DMS153 treated with DMSO at 0.1 percent for 48 hours (cell line): Measurements from ENCODE around the gene UMOD.

ENCODE experiments used
- DNase-seq: peaks from one replicate; lab custom pipeline; 2025; ENCODE audit not compliant: unreplicated experiment; lab: John Stamatoyannopoulos, UW

UMOD gene

DNA sequence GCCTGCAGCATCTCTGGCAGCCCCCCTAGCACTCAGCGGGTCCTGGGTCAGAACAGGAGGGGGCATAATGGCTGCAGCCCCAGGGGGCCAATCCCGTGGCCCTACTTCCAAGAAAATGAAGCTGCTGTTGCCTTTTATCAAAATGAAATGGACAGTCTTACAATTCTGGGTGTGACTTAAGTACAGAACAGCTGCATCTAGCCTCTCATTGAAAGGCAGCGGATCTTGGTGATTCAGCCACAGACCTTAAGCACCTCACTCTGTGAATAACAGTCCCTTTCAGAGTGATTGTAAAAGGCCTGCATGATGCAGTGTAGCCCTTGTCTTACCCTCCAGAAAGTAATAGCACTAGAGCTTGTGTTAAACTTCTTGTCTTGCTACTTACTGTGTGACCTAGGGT lies 11.5 kb upstream of the UMOD start:
- no peak for DNase-seq

- no peak for DNase-seq
Measured at GRCh38 chr16:20363191-20363590, 10.7 kb upstream of the UMOD start.

DNA sequence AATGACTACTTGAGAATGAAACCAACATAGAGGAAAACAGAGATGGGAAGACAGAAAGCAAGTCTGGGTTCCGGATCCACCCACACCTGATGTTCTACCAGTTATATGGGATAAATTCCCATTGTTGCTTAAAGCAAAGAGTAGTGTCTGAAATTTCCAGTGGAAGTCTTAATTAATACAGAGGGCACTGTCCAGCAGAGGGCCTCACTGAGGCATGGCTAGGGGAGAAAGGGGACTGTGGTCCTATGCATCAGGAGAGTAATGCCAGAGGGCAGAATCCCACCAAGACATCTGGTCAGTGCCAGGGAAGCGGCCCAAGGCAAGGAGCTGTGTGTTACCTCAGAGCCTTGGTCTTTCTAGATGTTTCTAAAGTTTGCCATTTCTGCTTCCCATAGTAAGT lies 7.5 kb upstream of the UMOD start:
- no peak for DNase-seq

- no peak for DNase-seq
Measured at GRCh38 chr16:20355114-20355782, 2.7 kb upstream of the UMOD start.

- no peak for DNase-seq
Measured at GRCh38 chr16:20353379-20353778, 864 bp upstream of the UMOD start.

GRCh38 chr16:20349615-20350014 lies 2.9 kb downstream of the UMOD start:
- DNase-seq = no peak

DNA sequence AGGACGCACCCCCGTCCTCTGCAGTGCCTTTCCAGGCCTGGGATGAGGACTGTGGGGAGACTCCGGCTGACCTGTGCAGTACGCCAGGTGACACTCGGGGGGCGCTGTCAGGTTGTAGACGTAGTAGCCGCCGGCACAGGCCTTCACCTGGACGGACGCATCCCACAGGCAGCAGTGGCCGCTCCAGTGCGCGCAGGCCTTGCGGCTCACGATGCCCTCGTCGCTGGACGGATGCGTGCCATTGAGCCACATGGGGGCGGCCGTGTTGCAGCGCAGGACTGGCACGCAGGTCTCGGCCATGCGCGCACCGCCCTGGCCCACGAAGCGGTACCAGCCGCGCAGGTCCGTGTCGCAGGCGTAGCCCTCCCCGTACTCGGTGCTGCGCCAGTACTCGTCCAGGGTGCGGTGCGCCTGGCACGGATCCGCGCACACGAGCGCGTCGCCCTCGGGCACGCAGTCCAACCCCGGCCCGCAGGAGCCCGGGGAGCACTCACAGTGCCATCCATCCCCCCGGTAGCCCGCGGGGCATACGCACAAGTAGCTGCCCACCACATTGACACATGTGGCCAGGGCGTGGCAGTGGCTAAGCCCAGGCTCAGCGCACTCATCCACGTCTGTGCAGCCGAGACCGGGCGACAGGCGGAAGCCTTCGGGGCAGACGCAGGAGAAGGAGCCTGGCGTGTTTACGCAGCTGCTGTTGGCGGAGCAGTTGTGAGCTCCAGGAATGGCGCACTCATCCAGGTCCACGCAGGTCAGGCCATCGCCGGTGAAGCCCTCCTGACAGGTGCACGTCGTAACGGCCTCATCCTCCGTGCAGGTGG lies 3.9 kb downstream of the UMOD start:
- DNase-seq = peak; percentile 37

DNA sequence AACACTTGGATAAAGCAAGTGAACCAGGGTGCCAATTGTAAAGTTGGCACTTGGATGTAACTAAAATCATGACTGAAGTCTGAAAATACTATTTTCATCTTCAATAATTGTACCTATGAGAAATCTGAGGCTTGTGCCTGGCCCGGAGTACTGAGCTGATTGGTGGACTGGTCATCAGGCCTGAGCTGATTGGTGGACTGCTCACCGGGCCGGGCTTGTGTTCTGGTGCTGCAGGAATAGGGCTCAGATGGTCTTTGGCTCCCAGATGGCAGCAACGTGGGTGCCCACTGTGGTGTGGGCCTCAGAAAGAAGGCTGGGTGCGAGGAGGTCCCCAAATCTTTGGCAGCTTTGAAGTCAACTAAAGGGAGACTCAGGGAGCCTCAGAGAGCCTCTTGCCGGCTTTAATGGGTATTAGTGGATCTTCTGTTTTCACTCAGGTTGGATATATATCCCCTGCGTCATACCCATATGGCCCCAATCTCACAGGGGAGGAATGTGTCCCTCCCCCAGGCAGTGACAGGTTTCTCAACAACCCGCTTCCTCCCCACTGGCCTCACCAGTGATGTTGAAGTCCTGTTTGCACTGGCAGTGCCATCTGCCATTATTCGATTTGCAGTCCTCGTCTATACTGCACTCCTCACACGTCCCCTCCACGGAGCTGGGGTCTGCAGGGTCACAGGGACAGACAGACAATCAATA lies 4.7 kb downstream of the UMOD start:
- no peak for DNase-seq

GRCh38 chr16:20344611-20345010 lies 7.9 kb downstream of the UMOD start:
- no peak for DNase-seq

GRCh38 chr16:20339744-20340143 lies 12.8 kb downstream of the UMOD start:
- DNase-seq = no peak

GRCh38 chr16:20336955-20337354 lies 15.6 kb downstream of the UMOD start:
- no peak for DNase-seq

- DNase-seq = no peak
Measured at GRCh38 chr16:20334396-20334795, 18.1 kb downstream of the UMOD start.

GRCh38 chr16:20333120-20333519 lies 19.4 kb downstream of the UMOD start:
- no peak for DNase-seq

DNA sequence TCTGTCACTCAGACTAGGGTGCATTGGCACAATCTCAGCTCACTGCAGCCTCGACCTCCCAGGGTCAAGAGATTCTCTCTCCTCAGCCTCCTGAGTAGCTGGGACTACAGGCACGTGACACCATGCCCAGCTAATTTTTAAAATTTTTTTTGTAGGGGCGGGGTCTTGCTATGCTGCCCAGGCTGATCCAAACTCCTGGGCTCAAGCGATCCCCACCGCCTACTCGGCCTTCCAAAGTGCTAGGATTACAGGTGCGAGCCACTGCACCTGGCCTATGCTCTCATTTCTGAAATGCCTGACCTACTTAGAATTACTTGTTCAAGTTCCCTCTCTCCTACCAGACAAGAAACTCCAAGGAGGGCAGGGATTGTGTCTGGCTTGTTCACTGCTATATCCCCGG lies 20.1 kb downstream of the UMOD start:
- DNase-seq = no peak

DNA sequence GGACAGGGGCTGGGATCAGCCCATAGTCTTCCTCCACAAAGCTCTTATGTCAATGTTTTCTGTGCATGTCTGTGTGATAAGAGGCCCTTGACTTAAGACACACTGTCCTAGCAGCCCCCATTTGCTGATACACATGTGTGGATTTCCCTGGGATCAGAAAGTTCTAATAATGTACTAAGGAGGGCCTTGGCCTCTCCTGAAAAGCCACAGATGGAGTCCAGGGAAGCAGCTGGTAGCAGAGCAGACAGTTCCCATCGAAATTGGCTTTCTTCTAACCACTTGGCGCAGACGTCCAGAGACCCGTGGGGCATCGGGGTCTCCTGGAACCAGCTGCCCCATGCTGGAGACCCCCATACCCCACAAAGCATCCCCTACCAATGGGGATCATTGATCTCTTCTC lies 20.9 kb downstream of the UMOD start:
- no peak for DNase-seq

DNA sequence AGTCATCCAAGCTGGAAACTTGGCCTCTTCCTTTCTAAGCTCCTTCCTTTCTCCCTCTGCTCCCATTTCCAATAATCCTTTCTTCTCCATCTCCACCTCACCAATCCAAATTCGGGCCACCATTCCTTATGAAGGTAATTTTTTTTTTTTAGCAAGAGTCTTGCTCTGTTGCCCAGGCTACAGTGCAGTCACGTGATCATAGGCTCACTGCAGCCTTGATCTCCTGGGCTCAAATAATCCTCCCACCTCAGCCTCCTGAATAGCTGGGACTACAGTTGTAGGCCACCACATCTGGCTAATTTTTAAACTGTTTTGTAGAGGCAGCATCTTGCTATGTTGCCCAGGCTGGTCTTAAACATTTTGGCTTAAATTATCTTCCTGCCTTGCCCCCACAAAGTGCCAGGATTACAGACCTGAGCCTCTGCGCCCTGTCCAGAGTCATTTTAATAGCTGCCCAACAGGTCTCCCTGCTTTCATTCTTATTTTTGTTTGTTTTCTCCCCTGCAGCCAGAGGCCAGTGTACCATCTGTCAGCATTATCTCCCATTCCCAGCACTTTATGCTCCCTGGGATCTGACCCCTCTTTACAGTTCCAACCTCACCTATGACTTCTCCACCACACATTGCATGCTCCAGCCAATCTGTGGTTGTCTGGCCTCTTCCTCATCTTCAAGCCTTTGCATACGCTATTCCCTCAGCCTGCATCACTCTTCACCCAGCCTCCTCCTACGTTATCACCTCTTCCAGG lies 22.9 kb downstream of the UMOD start:
- DNase-seq = no peak

DNA sequence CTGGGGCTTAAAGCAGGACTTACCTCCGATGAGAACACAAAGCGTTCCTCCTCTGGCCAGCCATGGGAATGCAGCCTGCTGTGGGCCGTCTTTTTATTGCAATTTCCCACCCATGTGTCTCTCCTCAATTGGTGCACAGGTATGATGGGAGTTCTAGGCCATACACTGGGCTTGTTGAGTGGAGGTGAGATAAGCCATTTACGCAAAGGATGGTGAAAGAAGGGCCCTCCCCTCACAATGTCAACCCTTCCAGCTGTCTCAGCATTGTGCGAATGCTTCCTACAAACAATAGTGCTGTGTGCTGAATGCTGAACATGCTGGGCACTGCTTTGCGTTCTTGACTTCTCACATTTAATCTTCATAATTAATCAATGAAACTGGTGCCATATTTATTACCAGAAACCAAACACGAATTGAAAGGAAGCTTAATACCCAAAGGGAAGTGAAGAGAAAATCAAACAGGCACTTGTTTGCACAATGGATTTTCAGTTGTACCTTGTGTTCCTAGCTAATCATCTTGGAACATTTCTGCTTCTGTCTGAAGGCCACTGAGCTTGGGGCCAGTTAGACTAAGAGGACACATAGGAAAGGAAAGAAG lies 25.0 kb downstream of the UMOD start, which contains the start of gene GP2:
Gene GP2 (minus strand): TSS at position 70 of the 598 bp plus-strand sequence. CDS start 1,082 bp downstream, outside the sequence.
- DNase-seq = peak; percentile 52

- DNase-seq = no peak
Measured at GRCh38 chr16:20326321-20326720, 26.2 kb downstream of the UMOD start.

DNA sequence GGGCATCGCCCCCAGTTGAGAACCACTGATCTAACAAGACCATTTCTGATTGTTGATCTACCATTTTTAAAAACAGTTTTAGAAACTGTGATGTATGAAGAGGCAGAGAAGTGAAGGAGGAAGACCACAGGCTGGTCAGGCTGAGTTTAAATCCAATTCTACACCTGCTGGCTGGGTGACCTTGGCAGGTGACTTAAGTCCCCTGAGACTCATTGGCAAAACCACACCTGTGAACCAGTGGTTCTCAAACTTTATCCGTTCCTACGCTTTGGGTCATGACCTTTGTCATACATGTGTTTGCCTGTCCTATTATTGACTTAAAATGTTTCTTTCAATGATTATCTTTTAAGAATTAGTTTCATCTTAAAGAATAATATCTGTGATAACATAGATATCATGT lies 27.5 kb downstream of the UMOD start:
- no peak for DNase-seq

DNA sequence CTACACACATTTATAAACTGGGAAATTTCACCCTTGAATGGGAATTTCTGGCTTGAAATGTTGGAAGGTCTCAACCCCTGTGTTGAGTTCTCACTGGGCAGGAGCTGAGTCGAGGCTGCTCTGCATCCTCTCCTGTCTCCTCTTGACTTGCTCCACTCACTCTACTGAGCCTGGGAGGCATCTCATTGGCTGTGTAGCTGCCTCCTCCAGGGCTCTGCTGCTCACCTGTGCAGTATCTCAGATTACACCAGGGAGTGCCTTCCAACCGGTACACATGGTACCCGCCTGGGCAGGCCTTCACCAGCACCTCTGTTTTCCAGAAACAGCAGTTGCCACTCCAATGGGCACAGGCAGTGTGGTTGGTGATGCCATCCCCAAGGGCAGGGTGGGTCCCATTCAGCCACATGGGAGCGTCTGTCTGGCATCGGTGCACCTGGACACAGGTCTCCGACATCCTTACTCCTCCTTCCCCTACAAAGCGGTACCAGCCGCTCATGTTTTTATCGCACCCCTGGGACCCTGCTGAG lies 28.9 kb downstream of the UMOD start:
- peak; percentile 61 for DNase-seq

GRCh38 chr16:20322696-20323095 lies 29.8 kb downstream of the UMOD start:
- DNase-seq = no peak
